ENCODE results near the gene SP2. TPM values are rescaled to one million over a fixed set of nuclear protein-coding genes. Genes with fewer than 3 reads are reported as not detected.

SP2 gene
- total RNA-seq, 1 donor from 2014 or later: 16.9 TPM

- Mint-ChIP-seq H3K9me3 (no peaks in the 10 kb centered on the region), H3K4me3 (no peak overlapping the region), H3K27me3 (no peaks in the 10 kb centered on the region), H3K4me1 (ENCODE audit: unreplicated experiment) (peaks cover 36% of the 10 kb centered on the region), H3K27ac (no peak overlapping the region), H3K36me3 (peaks cover 19% of the 10 kb centered on the region)
- no peak for TF ChIP-seq CTCF (conservative IDR thresholded peaks at IDR 0.05)
- no peak for DNase-seq (ENCODE audit: extremely low spot score, unreplicated experiment)
Measured at GRCh38 chr17:47898241-47898640, 2.2 kb downstream of the SP2 start.

GRCh38 chr17:47899643-47900042 lies 3.6 kb downstream of the SP2 start:
- H3K9me3 Mint-ChIP-seq: no peaks in the 10 kb centered on the region
- peak overlapping the region; percentile 46 for H3K27ac Mint-ChIP-seq
- peaks cover 19% of the 10 kb centered on the region for H3K36me3 Mint-ChIP-seq
- no peaks in the 10 kb centered on the region for H3K27me3 Mint-ChIP-seq
- H3K4me1 Mint-ChIP-seq (ENCODE audit: unreplicated experiment): peaks cover 26% of the 10 kb centered on the region
- no peak overlapping the region for H3K4me3 Mint-ChIP-seq
- no peak for DNase-seq (ENCODE audit: extremely low spot score, unreplicated experiment)
- TF ChIP-seq CTCF (conservative IDR thresholded peaks at IDR 0.05): no peak

GRCh38 chr17:47901423-47901822 lies 5.4 kb downstream of the SP2 start:
- no peak overlapping the region for H3K4me3 Mint-ChIP-seq
- H3K36me3 Mint-ChIP-seq: peaks cover 16% of the 10 kb centered on the region
- no peak for TF ChIP-seq CTCF (conservative IDR thresholded peaks at IDR 0.05)
- H3K27ac Mint-ChIP-seq: no peak overlapping the region
- H3K27me3 Mint-ChIP-seq: no peaks in the 10 kb centered on the region
- H3K4me1 Mint-ChIP-seq (ENCODE audit: unreplicated experiment): peaks cover 24% of the 10 kb centered on the region
- DNase-seq (ENCODE audit: extremely low spot score, unreplicated experiment): no peak
- no peaks in the 10 kb centered on the region for H3K9me3 Mint-ChIP-seq

GRCh38 chr17:47902039-47902744 lies 6.2 kb downstream of the SP2 start:
- Mint-ChIP-seq H3K9me3 (no peaks in the 10 kb centered on the region), H3K27ac (no peak overlapping the region), H3K36me3 (peaks cover 16% of the 10 kb centered on the region), H3K4me3 (no peak overlapping the region), H3K4me1 (ENCODE audit: unreplicated experiment) (peaks cover 19% of the 10 kb centered on the region), H3K27me3 (no peaks in the 10 kb centered on the region)
- TF ChIP-seq CTCF (conservative IDR thresholded peaks at IDR 0.05): no peak
- DNase-seq (ENCODE audit: extremely low spot score, unreplicated experiment): no peak

- Mint-ChIP-seq H3K4me1 (ENCODE audit: unreplicated experiment) (peaks cover 11% of the 10 kb centered on the region), H3K36me3 (peaks cover 13% of the 10 kb centered on the region), H3K27ac (no peak overlapping the region), H3K9me3 (no peaks in the 10 kb centered on the region), H3K4me3 (no peak overlapping the region), H3K27me3 (no peaks in the 10 kb centered on the region)
- DNase-seq (ENCODE audit: extremely low spot score, unreplicated experiment): no peak
- no peak for TF ChIP-seq CTCF (conservative IDR thresholded peaks at IDR 0.05)
Measured at GRCh38 chr17:47905221-47905733, 9.2 kb downstream of the SP2 start.

Data from type B pancreatic cell (in vitro differentiated cells).